Tibial nerve (tissue), 4 donors: ENCODE data around the gene GTPBP2. TPM values are rescaled to one million over a fixed set of nuclear protein-coding genes. Genes with fewer than 3 reads are reported as not detected.

Source experiments
- DNase-seq, 2 donors: peaks; one replicate each; pipeline ENCODE4 v3.0.0-alpha.2; 2019; ENCODE audit warnings: low spot score in 2 of 2
- H3K27ac ChIP-seq, 4 donors: fragments of 200-600 bp; sonication (generic) in 3 of 4; one replicate each; pipeline ENCODE4 v1.5.1; 2017 to 2019; ENCODE audit warnings: mild to moderate bottlenecking in 1 of 4
- H3K27me3 ChIP-seq, 2 donors: fragments of 200-600 bp; sonication (generic) in 1 of 2; one replicate each; pipeline versions ENCODE4 v1.5.1 to v1.6.0; 2017 to 2019
- H3K36me3 ChIP-seq, 3 donors: fragments of 200-600 bp; sonication (generic); one replicate each; pipeline ENCODE4 v1.5.1; 2018 to 2019
- H3K4me1 ChIP-seq, 4 donors: fragments of 200-600 bp; sonication (generic) in 3 of 4; one replicate each; pipeline ENCODE4 v1.5.1; 2017 to 2019
- H3K4me3 ChIP-seq, 4 donors: fragments of 200-600 bp; sonication (generic) in 3 of 4; one replicate each; pipeline ENCODE4 v1.5.1; 2017 to 2019; ENCODE audit warnings: mild to moderate bottlenecking in 1 of 4, moderate library complexity in 1 of 4
- H3K9me3 ChIP-seq, 4 donors: fragments of 200-600 bp; sonication (generic) in 3 of 4; one replicate each; pipeline ENCODE4 v1.5.1; 2017 to 2019
- EP300 ChIP-seq, 2 donors: sonication (generic); formaldehyde crosslinking; IDR thresholded peaks; one replicate each; pipeline ENCODE4 v1.6.1; 2017; ENCODE audit warnings: antibody characterized with exemption in 2 of 2, mild to moderate bottlenecking in 1 of 2
- POLR2A ChIP-seq, 2 donors: fragments of 450-650 bp; IDR thresholded peaks; one replicate each; pipeline ENCODE4 v1.6.1; 2017; ENCODE audit warnings: antibody characterized with exemption in 2 of 2, mild to moderate bottlenecking in 2 of 2, moderate library complexity in 2 of 2
- WGBS, 2 donors: methylation state at CpG; one replicate each; pipeline ENCODE4 v1.1.5; 2018; 5-methylcytosine and 5-hydroxymethylcytosine counted together
- total RNA-seq, 4 donors: library from RNA; depleted of rRNA; stranded (reverse); fragments of >200 nt; gene quantifications; one replicate each; pipeline ENCODE4 v1.1.0, GENCODE V29; 2016
- TF ChIP-seq, protein P1 (sequence below), 5 experiments: fragments of 200-600 bp in 3 of 5; fragments of 450-650 bp in 2 of 5; sonication (generic) in 3 of 5; IDR thresholded peaks; one replicate each; pipeline ENCODE4 v1.5.1; 2016 to 2019; ENCODE audit warnings: antibody characterized with exemption in 5 of 5, mild to moderate bottlenecking in 3 of 5, moderate library complexity in 2 of 5

Gene GTPBP2, protein sequence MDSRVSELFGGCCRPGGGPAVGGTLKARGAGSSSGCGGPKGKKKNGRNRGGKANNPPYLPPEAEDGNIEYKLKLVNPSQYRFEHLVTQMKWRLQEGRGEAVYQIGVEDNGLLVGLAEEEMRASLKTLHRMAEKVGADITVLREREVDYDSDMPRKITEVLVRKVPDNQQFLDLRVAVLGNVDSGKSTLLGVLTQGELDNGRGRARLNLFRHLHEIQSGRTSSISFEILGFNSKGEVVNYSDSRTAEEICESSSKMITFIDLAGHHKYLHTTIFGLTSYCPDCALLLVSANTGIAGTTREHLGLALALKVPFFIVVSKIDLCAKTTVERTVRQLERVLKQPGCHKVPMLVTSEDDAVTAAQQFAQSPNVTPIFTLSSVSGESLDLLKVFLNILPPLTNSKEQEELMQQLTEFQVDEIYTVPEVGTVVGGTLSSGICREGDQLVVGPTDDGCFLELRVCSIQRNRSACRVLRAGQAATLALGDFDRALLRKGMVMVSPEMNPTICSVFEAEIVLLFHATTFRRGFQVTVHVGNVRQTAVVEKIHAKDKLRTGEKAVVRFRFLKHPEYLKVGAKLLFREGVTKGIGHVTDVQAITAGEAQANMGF
- 10 to 100 TPM; 33.2 to 58.5 (median 39.7) TPM for total RNA-seq

DNA sequence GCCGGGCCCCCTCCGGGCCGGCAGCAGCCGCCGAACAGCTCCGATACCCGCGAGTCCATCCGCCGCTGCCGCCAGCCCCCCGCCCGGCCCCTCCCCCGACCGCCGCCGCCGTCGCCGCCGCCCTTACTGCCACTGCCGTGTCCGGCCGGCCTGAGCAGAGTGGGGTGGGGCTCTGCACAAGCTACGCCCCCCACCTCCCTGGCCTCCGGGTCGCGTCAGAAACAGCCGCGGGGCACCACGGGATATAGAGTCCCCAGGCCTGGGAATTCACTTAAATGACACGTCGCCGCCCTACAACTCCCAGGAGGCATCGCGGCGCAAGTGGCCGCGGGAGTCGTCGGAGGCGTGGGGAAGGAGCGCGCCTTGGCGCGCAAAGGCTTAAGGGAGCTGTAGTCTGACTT is at the start of gene GTPBP2:
GTPBP2 (minus strand) TSS at position 161 of the 401 bp plus-strand sequence; CDS start at position 59, 102 bp downstream.
- H3K27me3 ChIP-seq, result no peaks in the 10 kb centered on the region
- peak; percentile 97 to 98 for DNase-seq
- H3K4me1 ChIP-seq, result peaks cover 0 to 36% (median 9%) of the 10 kb centered on the region in 4 donors
- H3K36me3 ChIP-seq, result peaks cover 0 to 22% (median 10%) of the 10 kb centered on the region in 3 donors
- H3K9me3 ChIP-seq, result no peaks in the 10 kb centered on the region
- H3K4me3 ChIP-seq, result peak within 1 kb of the TSS; percentile 58 to 85 (median 78)
- 0% methylated on average over 27 to 34 of the region's 46 CpGs for WGBS, 2 donors
- TF ChIP-seq EP300 (IDR thresholded peaks at IDR 0.05), result peak; percentile 63 to 88
- TF ChIP-seq, protein P1, sequence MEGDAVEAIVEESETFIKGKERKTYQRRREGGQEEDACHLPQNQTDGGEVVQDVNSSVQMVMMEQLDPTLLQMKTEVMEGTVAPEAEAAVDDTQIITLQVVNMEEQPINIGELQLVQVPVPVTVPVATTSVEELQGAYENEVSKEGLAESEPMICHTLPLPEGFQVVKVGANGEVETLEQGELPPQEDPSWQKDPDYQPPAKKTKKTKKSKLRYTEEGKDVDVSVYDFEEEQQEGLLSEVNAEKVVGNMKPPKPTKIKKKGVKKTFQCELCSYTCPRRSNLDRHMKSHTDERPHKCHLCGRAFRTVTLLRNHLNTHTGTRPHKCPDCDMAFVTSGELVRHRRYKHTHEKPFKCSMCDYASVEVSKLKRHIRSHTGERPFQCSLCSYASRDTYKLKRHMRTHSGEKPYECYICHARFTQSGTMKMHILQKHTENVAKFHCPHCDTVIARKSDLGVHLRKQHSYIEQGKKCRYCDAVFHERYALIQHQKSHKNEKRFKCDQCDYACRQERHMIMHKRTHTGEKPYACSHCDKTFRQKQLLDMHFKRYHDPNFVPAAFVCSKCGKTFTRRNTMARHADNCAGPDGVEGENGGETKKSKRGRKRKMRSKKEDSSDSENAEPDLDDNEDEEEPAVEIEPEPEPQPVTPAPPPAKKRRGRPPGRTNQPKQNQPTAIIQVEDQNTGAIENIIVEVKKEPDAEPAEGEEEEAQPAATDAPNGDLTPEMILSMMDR (IDR thresholded peaks at IDR 0.05), result no peak
- peak in 1 of 2 donors; percentile 51 for TF ChIP-seq POLR2A (IDR thresholded peaks at IDR 0.05)
- H3K27ac ChIP-seq, result peak within 1 kb of the TSS; percentile 92 to 97 (median 96)

DNA sequence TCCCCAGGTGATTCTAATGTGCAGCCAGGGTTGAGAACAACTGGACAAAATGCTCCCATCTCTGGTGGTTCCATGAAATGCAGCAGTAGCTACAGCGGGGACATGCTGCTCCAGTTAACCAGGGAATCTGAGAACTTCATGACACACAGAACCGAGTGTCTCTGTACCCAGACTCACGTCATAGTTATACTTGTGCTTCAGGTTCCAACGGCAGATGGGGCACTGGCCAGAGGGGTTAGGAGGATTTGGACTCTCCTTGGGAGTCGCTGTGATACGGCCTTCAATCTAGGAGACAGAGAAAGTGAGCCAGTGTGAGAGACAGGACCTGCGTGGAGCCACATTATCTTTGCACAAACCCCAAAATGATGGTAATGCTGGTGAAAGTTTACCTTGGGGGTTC is 49.3 kb upstream of the GTPBP2 start:
- Histone ChIP-seq H3K27me3 (no peaks in the 10 kb centered on the region), H3K4me3 (no peak overlapping the region), H3K4me1 (peaks cover 0 to 19% (median 2%) of the 10 kb centered on the region in 4 donors), H3K27ac (no peak overlapping the region), H3K36me3 (peaks cover 4 to 82% (median 20%) of the 10 kb centered on the region in 3 donors), H3K9me3 (no peaks in the 10 kb centered on the region)
- TF ChIP-seq, protein P1 (IDR thresholded peaks at IDR 0.05), result no peak
- TF ChIP-seq EP300 (IDR thresholded peaks at IDR 0.05) (no peak), POLR2A (IDR thresholded peaks at IDR 0.05) (no peak)
- no peak for DNase-seq
- WGBS, 2 donors, result 95 to 96% methylated on average over 7 of the region's 7 CpGs

DNA sequence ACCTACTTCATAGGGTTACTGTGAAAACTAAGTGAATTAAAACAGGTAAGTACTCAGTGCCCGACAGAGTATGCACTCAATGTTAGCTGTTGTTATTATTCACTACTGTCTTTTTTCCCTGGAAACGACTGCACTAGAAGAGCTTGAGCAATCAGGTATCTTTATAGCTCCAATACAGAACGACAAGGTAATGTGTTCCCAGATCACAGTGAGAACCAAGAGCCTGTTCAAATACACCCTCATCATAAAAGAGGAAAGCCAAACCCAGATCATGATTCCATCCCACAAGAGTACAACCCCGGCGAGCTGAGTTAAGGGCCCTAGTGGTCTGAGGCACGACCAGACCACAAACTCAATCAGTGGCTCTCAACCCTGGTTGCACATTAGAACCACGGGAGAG is 48.7 kb upstream of the GTPBP2 start:
- H3K4me3 ChIP-seq, result no peak overlapping the region
- WGBS, 2 donors, result 80 to 87% methylated on average over 7 of the region's 7 CpGs
- H3K4me1 ChIP-seq, result peaks cover 0 to 17% (median 0%) of the 10 kb centered on the region in 4 donors
- peaks cover 4 to 88% (median 20%) of the 10 kb centered on the region in 3 donors for H3K36me3 ChIP-seq
- no peak for DNase-seq
- no peak for TF ChIP-seq POLR2A (IDR thresholded peaks at IDR 0.05)
- no peak for TF ChIP-seq EP300 (IDR thresholded peaks at IDR 0.05)
- TF ChIP-seq, protein P1 (IDR thresholded peaks at IDR 0.05), result no peak
- no peaks in the 10 kb centered on the region for H3K27me3 ChIP-seq
- H3K27ac ChIP-seq, result no peak overlapping the region
- H3K9me3 ChIP-seq, result no peaks in the 10 kb centered on the region

DNA sequence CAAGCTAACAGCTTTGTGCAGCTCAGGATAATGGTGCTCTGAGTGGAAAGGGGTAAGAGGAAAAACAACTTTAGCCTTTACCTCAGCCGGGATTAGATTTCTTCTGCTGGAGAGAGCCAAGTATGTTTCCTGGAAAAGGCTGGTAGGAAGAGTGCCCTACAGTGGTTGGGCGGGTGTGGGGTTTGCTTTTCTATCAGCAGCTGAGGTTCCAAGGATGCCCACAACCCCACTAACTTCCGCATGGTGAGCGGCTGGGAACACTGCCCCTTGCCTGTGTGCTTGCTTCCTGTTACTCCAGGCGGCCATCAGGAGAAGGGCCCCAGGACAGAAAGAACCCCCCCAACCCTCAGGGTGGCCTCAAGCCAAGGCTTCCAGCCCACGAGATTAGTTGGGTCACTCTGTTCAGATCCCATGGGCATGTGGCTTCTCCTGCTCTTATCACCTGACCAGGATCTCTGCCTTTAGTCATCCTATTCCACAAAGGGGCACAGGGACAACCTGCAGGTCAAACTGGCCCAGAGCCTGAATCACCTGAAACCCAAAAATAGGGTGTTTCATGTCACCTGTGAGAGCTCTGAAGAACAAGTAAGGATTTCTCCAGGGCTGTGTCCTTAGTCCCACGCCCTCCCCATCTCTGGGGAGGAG is 48.0 kb upstream of the GTPBP2 start:
- DNase-seq, result no peak
- Histone ChIP-seq H3K27me3 (no peaks in the 10 kb centered on the region), H3K27ac (no peak overlapping the region), H3K36me3 (peaks cover 4 to 94% (median 20%) of the 10 kb centered on the region in 3 donors), H3K4me3 (no peak overlapping the region), H3K9me3 (no peaks in the 10 kb centered on the region), H3K4me1 (peaks cover 0 to 22% (median 0%) of the 10 kb centered on the region in 4 donors)
- 83 to 96% methylated on average over 5 to 7 of the region's 7 CpGs for WGBS, 2 donors
- TF ChIP-seq, protein P1 (IDR thresholded peaks at IDR 0.05), result no peak
- TF ChIP-seq EP300 (IDR thresholded peaks at IDR 0.05) (no peak), POLR2A (IDR thresholded peaks at IDR 0.05) (no peak)
